CD4-positive, alpha-beta memory T cell (primary cell): Measurements from ENCODE around the gene FHL5. TPM values are rescaled to one million over a fixed set of nuclear protein-coding genes. Genes with fewer than 3 reads are reported as not detected.

Experiments used
- CTCF ChIA-PET: fragments of 350-600 bp; sonication (Branson Sonifier 250); formaldehyde crosslinking; loops from one replicate; lab custom pipeline; 2021; ENCODE audit warnings: inconsistent platforms; ENCODE audit not compliant: partially characterized antibody; lab: Charles Lee
- POLR2A ChIA-PET: fragments of 350-600 bp; sonication (Branson Sonifier 250); formaldehyde crosslinking; loops from one replicate; lab custom pipeline; 2021; ENCODE audit not compliant: partially characterized antibody; lab: Charles Lee
- DNase-seq, 5 donors: peaks; one replicate each; pipeline versions ENCODE4 v3.0.0 to v3.0.0-alpha.2; 2020 to 2022; ENCODE audit warnings: mixed read lengths in 1 of 5
- H3K27ac ChIP-seq: one replicate; pipeline ENCODE4 v1.7.0; 2013; ENCODE audit warnings: low read depth, low read length
- H3K27me3 ChIP-seq: 2 replicates; pipeline ENCODE4 v1.7.0; 2013; ENCODE audit warnings: mild to moderate bottlenecking, low read length, moderate library complexity; ENCODE audit not compliant: insufficient read depth
- H3K36me3 ChIP-seq: 2 replicates; pipeline ENCODE4 v1.7.0; 2013; ENCODE audit warnings: mild to moderate bottlenecking, low read length, moderate library complexity; ENCODE audit not compliant: insufficient read depth
- H3K4me1 ChIP-seq: 2 replicates; pipeline ENCODE4 v1.7.0; 2013; ENCODE audit warnings: mild to moderate bottlenecking, low read length, moderate library complexity; ENCODE audit not compliant: insufficient read depth
- H3K4me3 ChIP-seq, 2 donors: one replicate each; pipeline ENCODE4 v1.7.0; 2013; ENCODE audit warnings: low read length in 2 of 2, mild to moderate bottlenecking in 1 of 2
- H3K9me3 ChIP-seq, 2 donors: one replicate each; pipeline ENCODE4 v1.7.0; 2013; ENCODE audit warnings: low read length in 2 of 2, control low read depth in 1 of 2; ENCODE audit not compliant: control insufficient read depth in 1 of 2
- H3K27ac Mint-ChIP-seq, 7 donors: one replicate each; pipeline ENCODE4 v1.8.0; 2020 to 2021; ENCODE audit warnings: mixed read lengths in 7 of 7, mild to moderate bottlenecking in 6 of 7, inconsistent platforms in 3 of 7, moderate library complexity in 3 of 7
- H3K27me3 Mint-ChIP-seq, 2 donors: one replicate each; pipeline ENCODE4 v1.8.0; 2020 to 2021; ENCODE audit warnings: mixed read lengths in 2 of 2
- H3K36me3 Mint-ChIP-seq, 2 donors: one replicate each; pipeline ENCODE4 v1.8.0; 2020 to 2021; ENCODE audit warnings: mixed read lengths in 2 of 2, inconsistent platforms in 1 of 2, mild to moderate bottlenecking in 1 of 2
- H3K4me1 Mint-ChIP-seq, 4 donors: one replicate each; pipeline ENCODE4 v1.8.0; 2020 to 2021; ENCODE audit warnings: mixed read lengths in 4 of 4, mild to moderate bottlenecking in 1 of 4
- H3K4me3 Mint-ChIP-seq, 8 donors: one replicate each; pipeline ENCODE4 v1.8.0; 2020 to 2021; ENCODE audit warnings: mixed read lengths in 8 of 8, mild to moderate bottlenecking in 7 of 8, moderate library complexity in 6 of 8, inconsistent platforms in 3 of 8
- H3K9me3 Mint-ChIP-seq, 8 donors: one replicate each; pipeline ENCODE4 v1.8.0; 2020 to 2021; ENCODE audit warnings: mixed read lengths in 8 of 8, mild to moderate bottlenecking in 5 of 8, inconsistent platforms in 3 of 8, moderate library complexity in 1 of 8
- intact Hi-C: fragments of 100-400 bp; cut with micrococcal nuclease; formaldehyde crosslinking; loops from one replicate; pipeline ENCODE4 v1.15.1; 2023
- polyA plus RNA-seq, 2 donors: library from polyadenylated mRNA; unstranded; fragments of 300-500 nt; fragmentation: Illumina TruSeq; gene quantifications; one replicate each; pipeline ENCODE4 v1.2.3, GENCODE V29; 2021
- total RNA-seq, 2 experiments: library from RNA; stranded (reverse); gene quantifications; one replicate each; pipeline ENCODE4 v1.2.3, GENCODE V29; 2021

Gene FHL5, protein sequence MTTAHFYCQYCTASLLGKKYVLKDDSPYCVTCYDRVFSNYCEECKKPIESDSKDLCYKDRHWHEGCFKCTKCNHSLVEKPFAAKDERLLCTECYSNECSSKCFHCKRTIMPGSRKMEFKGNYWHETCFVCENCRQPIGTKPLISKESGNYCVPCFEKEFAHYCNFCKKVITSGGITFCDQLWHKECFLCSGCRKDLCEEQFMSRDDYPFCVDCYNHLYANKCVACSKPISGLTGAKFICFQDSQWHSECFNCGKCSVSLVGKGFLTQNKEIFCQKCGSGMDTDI
- total RNA-seq, result not detected
- polyA plus RNA-seq, result not detected

GRCh38 chr6:96562886-96563285 lies at the start of gene FHL5:
TSS of gene FHL5 (plus strand) at chr6:96563128. CDS start at chr6:96603614, 40,486 bp downstream.
- DNase-seq, result no peak
- no peak within 1 kb of the TSS for H3K4me3 Mint-ChIP-seq
- peaks cover 0 to 2% (median 0%) of the 10 kb centered on the region in 8 donors for H3K9me3 Mint-ChIP-seq
- Histone ChIP-seq H3K4me1 (no peaks in the 10 kb centered on the region), H3K36me3 (no peaks in the 10 kb centered on the region), H3K27me3 (no peaks in the 10 kb centered on the region), H3K9me3 (no peaks in the 10 kb centered on the region), H3K27ac (no peak within 1 kb of the TSS), H3K4me3 (no peak within 1 kb of the TSS)
- H3K4me1 Mint-ChIP-seq, result peaks cover 0 to 8% (median under 1%) of the 10 kb centered on the region in 4 donors
- ChIA-PET CTCF (no interaction called here), POLR2A (no interaction called here)
- peak within 1 kb of the TSS in 2 of 7 donors; percentile 3 to 58 for H3K27ac Mint-ChIP-seq
- no peaks in the 10 kb centered on the region for H3K36me3 Mint-ChIP-seq
- intact Hi-C loops, result no loop called here
- peaks cover 0 to 2% of the 10 kb centered on the region in 2 donors for H3K27me3 Mint-ChIP-seq

DNA sequence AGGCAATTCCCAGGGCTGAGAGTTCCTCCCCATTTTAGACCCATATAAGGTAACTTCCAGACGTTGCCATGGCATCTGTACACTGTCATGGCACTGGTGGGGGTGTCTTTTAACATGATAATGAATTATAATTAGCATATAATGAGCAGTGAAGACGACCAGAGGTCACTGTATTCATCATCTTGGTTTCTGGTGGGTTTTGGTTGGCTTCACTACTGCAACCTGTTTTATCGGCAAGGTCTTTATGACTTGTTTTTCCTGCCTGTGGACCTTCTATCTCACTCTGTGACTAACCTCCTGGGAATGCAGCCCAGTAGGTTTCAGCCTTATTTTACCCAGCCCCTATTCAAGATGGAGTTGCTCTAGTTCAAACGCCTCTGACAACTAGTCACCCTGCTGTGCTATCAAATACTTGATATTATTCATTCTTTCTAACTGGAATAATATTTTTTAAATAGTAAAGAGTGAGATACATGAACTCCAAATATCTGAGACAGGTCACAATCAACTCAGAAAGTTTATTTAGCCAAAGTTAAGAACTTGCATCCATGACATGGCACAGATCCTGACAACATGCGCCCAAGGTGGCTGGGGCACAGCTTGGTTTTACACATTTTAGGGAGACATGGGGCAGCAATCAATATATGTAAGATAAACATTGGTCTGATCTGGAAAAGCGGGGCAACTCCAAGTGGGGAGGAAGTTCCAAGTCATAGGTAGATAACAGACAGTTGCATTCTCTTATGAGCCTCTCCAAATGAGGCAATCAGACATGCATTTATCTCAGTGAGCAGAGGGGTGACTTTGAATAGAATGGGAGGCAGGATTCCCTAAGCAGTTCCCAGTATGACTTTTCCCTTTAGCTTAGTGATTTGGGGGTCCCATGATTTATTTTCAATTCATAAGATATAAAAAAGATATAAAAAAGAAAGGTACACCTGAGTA lies 42.5 kb upstream of the FHL5 start:
- DNase-seq, result peak in 1 of 5 donors; percentile 2

DNA sequence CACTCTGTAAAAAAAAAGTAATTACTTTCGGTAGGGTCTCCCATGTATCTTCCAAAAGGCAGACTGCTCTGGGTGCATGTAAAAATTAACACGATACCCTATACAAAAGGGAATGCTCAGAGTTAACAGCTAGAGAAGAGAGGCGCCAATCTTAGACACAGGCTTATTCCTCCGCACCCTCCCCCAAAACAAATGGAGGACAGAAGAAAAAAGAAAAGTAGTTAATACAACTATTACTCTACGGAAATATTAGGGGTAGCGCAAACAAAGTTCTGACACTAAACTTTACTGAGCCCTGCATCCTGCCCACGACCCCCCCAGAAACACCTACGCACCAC lies 41.7 kb upstream of the FHL5 start:
- CTCF ChIA-PET, result interaction anchor here (2.3 kb wide), 1 partner anchor 23 kb away, joined by 25 read pairs; no protein-coding TSS in a partner anchor

More for the DNA sequence above, 42.5 kb upstream of the FHL5 start:
- Histone ChIP-seq H3K36me3 (no peaks in the 10 kb centered on the region), H3K27me3 (no peaks in the 10 kb centered on the region), H3K27ac (peak overlapping the region; percentile 97), H3K9me3 (no peaks in the 10 kb centered on the region), H3K4me1 (peaks cover 36% of the 10 kb centered on the region), H3K4me3 (peak overlapping the region; percentile 77 to 79)
- Mint-ChIP-seq H3K27ac (peak overlapping the region; percentile 92 to 100 (median 100)), H3K27me3 (no peaks in the 10 kb centered on the region), H3K4me3 (peak overlapping the region; percentile 96 to 100 (median 100)), H3K36me3 (peaks cover 4 to 27% of the 10 kb centered on the region in 2 donors), H3K4me1 (peaks cover 14 to 37% (median 25%) of the 10 kb centered on the region in 4 donors), H3K9me3 (peaks cover 0 to 5% (median 0%) of the 10 kb centered on the region in 8 donors)
- intact Hi-C loops, result loop anchor here (1.0 to 10.0 kb wide), 4 partner anchors 21 to 874 kb away; partner anchors contain the start of genes KLHL32 and NDUFAF4
- ChIA-PET POLR2A (interaction anchor here (0.6 to 6.8 kb wide), 7 partner anchors 11 to 404 kb away, joined by 3 to 117 read pairs (median 4); partner anchors contain the start of gene KLHL32), CTCF (interaction anchor here (1.0 to 2.3 kb wide), 2 partner anchors 22 to 378 kb away, joined by 3 to 25 read pairs; no protein-coding TSS in a partner anchor)

GRCh38 chr6:96521644-96522464 lies 41.1 kb upstream of the FHL5 start, which contains the start of gene UFL1:
TSS of gene UFL1 (plus strand) at chr6:96521806. CDS start at chr6:96521874, 68 bp downstream.
- Mint-ChIP-seq H3K27ac (peak within 1 kb of the TSS; percentile 99 to 100 (median 100)), H3K27me3 (no peaks in the 10 kb centered on the region), H3K4me3 (peak within 1 kb of the TSS; percentile 96 to 100 (median 100)), H3K4me1 (peaks cover 16 to 41% (median 23%) of the 10 kb centered on the region in 4 donors), H3K36me3 (peaks cover 11 to 38% of the 10 kb centered on the region in 2 donors), H3K9me3 (peaks cover 0 to 5% (median 0%) of the 10 kb centered on the region in 8 donors)
- Histone ChIP-seq H3K4me1 (peaks cover 36% of the 10 kb centered on the region), H3K9me3 (no peaks in the 10 kb centered on the region), H3K27me3 (no peaks in the 10 kb centered on the region), H3K4me3 (peak within 1 kb of the TSS; percentile 77 to 79), H3K36me3 (peaks cover 8% of the 10 kb centered on the region), H3K27ac (peak within 1 kb of the TSS; percentile 97)
- DNase-seq, result peak; percentile 91 to 96 (median 94)
- intact Hi-C loops, result loop anchor here (1.0 to 10.0 kb wide), 7 partner anchors 23 to 945 kb away; partner anchors contain the start of genes GPR63, KLHL32, MANEA and MMS22L
- ChIA-PET POLR2A (interaction anchor here (0.6 to 6.8 kb wide), 12 partner anchors 9 to 945 kb away, joined by 3 to 117 read pairs (median 4); partner anchors contain the start of genes KLHL32 and MANEA), CTCF (interaction anchor here (1.0 to 2.3 kb wide), 3 partner anchors 23 to 54 kb away, joined by 3 to 25 read pairs (median 4); no protein-coding TSS in a partner anchor)

More for the DNA sequence above, 41.7 kb upstream of the FHL5 start:
- no peaks in the 10 kb centered on the region for H3K27me3 Mint-ChIP-seq
- POLR2A ChIA-PET, result interaction anchor here (0.6 to 6.8 kb wide), 9 partner anchors 8 to 403 kb away, joined by 3 to 117 read pairs (median 4); partner anchors contain the start of gene KLHL32
- H3K27ac Mint-ChIP-seq, result peak overlapping the region; percentile 99 to 100 (median 100)
- Histone ChIP-seq H3K36me3 (peaks cover 5% of the 10 kb centered on the region), H3K27ac (peak overlapping the region; percentile 97), H3K4me1 (peaks cover 36% of the 10 kb centered on the region), H3K4me3 (peak overlapping the region; percentile 77 to 79), H3K9me3 (no peaks in the 10 kb centered on the region), H3K27me3 (no peaks in the 10 kb centered on the region)
- H3K4me3 Mint-ChIP-seq, result peak overlapping the region; percentile 96 to 100 (median 100)
- peaks cover 7 to 32% of the 10 kb centered on the region in 2 donors for H3K36me3 Mint-ChIP-seq
- intact Hi-C loops, result loop anchor here (1.0 to 10.0 kb wide), 4 partner anchors 22 to 874 kb away; partner anchors contain the start of genes KLHL32 and NDUFAF4
- H3K9me3 Mint-ChIP-seq, result peaks cover 0 to 5% (median 0%) of the 10 kb centered on the region in 8 donors
- DNase-seq, result no peak
- H3K4me1 Mint-ChIP-seq, result peaks cover 14 to 39% (median 25%) of the 10 kb centered on the region in 4 donors

GRCh38 chr6:96522465-96523009 lies 40.4 kb upstream of the FHL5 start:
- Mint-ChIP-seq H3K27me3 (no peaks in the 10 kb centered on the region), H3K27ac (peak overlapping the region; percentile 99 to 100 (median 100)), H3K4me1 (peaks cover 16 to 41% (median 23%) of the 10 kb centered on the region in 4 donors), H3K4me3 (peak overlapping the region; percentile 96 to 100 (median 100)), H3K9me3 (peaks cover 0 to 5% (median 0%) of the 10 kb centered on the region in 8 donors), H3K36me3 (peaks cover 17 to 43% of the 10 kb centered on the region in 2 donors)
- H3K27ac ChIP-seq, result peak overlapping the region; percentile 97
- H3K4me3 ChIP-seq, result peak overlapping the region; percentile 7 to 77
- peaks cover 8% of the 10 kb centered on the region for H3K36me3 ChIP-seq
- CTCF ChIA-PET, result interaction anchor here (1.0 to 2.3 kb wide), 3 partner anchors 24 to 54 kb away, joined by 3 to 25 read pairs (median 4); no protein-coding TSS in a partner anchor
- H3K27me3 ChIP-seq, result no peaks in the 10 kb centered on the region
- no peaks in the 10 kb centered on the region for H3K9me3 ChIP-seq
- POLR2A ChIA-PET, result interaction anchor here (0.6 to 6.8 kb wide), 9 partner anchors 9 to 946 kb away, joined by 3 to 117 read pairs (median 5); partner anchors contain the start of genes KLHL32 and MANEA
- intact Hi-C loops, result loop anchor here (1.0 to 10.0 kb wide), 4 partner anchors 315 to 945 kb away; partner anchors contain the start of genes GPR63, MANEA and MMS22L
- H3K4me1 ChIP-seq, result peaks cover 36% of the 10 kb centered on the region
- no peak for DNase-seq
